ENCODE data around the gene NECAB2.

The NECAB2 gene

GRCh38 chr16:83967838-83968305 is at the start of gene NECAB2:
TSS of gene NECAB2 (plus strand) at chr16:83968244. CDS start at chr16:83968649, 405 bp downstream.
- DNase-seq, result no peak

GRCh38 chr16:83920894-83921491 is 47.1 kb upstream of the NECAB2 start:
- DNase-seq, result no peak

DNA sequence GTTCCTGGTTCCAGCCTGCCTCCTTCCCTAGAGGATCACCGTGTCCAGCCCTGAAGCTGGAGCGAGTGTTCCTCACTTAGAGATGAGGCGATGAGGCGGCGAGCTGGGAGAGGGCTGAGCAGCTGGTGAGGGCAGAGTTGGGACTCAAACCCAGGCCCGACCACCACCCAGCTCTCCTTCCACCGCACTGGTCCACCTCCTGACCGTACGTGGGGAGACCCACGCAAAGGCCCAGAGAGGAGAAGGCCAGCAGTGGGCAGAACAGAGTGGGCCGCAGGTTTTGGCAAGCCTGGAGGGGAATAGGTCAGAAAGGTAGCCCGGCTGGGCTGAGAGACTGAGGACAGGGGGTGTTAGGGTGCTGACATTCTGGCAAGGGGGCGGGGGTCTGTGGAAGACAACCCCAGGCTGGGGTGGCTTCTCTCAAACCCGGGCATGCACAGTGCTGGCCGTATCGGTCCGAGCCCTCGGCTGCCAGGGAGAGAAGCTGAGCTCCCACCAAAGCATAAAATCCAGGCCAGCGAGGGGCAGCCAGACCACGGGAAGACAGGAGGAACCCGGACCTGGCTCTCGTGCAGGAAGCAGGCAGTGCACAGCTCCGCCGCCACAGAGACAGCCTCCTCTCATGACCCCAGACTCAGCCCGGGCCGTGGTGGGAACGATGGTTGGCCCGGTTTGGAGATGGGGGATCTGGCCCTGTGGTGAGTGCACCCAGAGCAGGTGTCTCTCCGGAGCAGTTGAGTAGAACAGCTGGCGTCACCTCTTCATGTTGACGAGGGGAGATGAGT is 44.3 kb upstream of the NECAB2 start:
- no peak for DNase-seq

DNA sequence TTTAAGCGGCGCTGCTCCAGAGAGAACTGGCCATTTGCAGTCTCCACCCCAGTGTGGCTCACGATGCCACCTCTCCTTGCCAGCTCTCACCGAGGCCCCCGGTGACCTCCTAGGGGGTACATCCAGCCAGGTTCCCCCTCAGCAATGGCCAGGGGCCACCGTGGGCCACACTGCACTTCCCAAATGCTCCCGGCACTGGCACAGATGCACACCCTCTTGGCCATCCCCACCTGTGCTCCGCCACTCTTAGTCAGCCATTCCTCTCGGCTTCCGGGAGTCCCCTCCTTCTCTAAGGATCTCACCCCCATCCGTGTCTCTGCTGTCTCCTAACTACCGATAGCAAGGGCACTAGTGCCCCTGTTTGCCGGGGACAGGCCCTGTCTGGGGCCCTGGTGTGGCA is 43.4 kb upstream of the NECAB2 start:
- DNase-seq, result no peak

GRCh38 chr16:83925095-83925905 is 42.7 kb upstream of the NECAB2 start:
- DNase-seq, result no peak

DNA sequence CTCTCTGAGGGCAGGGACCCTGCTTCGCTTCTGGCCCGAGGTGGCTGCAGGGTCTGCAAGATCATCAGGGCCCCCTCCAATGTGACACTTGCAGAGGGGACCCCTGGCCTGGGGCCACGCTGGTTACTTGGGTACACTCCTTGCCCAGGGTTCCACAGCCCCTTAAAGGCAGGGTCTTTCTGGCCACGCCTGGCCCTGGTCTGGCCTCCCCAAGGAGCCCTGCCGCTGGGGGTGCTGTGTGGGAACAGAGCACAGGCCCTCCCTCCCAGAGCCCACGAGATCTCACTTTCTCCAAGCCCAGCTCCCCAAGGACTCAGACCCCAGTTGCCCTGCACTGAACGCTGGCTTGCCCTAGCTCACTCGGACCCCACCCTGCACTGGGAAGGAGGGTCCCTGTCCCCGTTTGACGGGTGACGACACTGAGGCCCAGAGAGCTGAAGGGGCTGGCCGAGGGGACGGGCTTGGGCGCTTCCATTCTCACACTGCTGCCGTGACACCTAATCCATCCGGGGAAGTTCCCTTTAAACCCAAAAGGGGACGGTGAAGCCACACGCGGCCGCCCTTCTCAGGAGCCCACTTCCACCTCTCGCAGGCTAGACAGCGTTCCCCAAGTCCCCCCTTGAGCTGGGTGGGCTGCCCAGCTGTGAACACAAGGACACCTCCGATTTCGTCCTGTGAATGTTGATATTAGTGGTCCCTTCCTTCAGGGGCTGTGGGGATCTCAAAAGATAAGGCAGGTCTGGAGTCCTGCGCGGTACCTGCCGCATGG is 41.9 kb upstream of the NECAB2 start:
- DNase-seq, result no peak

DNA sequence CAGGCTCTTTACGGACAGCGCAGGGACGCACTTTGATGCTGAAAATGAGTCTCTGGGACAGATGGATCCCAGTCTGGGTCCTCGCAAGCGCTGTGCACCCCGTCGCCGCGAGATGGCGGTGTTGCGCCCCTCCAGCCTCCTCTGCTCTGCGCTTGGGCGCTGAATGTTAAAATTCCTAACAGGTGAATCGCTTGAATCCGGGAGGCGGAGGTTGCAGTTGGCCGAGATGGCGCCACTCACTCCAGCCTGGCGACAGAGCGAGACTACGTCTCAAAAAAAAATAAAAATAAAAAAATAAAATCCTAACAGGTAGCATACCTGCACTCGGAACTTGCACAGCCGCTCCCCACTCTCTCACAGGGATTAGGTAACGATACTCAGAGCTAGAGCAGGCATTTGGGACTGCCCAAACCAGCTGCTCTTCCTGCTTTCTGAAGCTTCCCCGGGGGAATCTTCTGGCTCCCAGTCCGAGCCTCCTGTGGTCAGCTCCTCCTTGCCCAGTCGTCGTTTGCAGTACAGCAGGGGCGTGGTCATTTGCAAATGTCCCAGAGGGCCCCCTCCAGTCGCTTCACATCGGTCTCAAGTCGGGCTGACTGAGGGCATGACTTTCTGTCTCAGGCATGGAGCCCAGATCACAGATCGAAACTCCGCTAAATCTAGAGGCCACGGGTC is 41.2 kb upstream of the NECAB2 start:
- peak; percentile 57 for DNase-seq

DNA sequence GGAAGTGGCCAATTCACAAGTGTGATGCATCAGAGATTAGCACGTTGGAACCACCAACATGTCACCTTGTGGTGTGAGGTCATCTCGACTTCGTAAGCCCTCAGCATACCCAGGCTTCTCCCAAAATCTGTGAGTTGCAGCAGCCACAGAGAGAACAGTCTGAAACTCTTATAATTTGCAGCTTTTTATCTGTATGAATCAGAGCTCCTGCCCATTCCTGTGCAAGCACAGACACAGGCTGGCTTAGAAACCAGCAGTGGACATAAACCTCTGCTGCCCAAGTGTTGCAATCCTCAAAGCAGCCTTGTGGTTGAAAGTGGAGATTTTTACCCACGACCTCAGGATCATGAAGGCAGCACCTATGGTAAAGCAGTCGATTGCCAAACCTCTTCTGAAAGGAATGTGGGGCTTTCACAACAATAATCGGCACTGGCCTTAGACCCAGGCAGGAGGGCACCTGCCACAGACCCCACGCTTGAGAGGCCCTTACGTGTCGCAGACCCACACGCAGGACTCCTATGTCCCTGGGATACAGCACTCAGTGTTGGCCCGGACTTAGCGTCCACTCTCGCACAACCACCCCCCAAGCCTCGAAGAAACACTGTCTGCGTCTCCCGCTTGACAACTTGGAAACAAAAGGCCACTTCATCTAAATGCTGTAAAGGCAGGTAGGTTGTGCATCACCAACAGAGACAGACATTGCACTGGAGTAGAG is 39.5 kb upstream of the NECAB2 start:
- peak; percentile 14 for DNase-seq

DNA sequence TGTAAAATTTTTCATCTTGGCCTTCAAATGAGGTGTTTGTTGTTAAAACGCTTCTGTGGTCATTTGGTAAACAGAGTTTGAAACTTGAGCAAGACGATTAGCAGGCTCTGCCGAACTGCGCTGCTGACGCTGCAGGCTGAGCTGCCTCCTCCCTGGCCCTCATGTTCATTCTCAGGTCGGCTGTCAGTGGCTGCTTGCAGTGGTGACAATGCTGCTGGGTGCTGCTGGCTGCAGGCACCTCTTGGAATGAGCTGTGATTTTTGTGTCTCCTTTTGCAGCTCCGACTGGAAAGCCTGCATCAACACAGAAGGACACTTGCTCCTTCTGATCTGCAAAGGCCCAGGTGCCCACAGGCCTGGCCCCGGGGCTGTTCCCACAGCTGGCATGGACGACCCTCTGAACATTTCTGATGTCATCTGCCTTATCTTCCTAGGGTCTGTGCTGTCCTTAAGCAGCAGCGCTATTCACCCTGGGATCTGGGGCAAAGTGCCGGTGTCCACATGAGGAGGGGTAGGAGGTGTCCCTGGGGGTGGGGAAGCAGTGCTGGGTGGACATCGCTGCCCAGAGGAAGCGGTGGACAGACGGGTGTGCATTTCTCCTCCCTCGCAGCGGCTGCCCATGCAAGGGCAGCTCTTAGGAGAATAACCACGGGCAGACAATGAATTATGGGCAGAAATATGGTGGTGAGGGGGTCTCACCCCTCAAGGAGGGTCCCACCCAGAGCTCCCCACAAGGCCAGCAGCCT is 38.1 kb upstream of the NECAB2 start:
- DNase-seq, result no peak

GRCh38 chr16:83930730-83931500 is 37.1 kb upstream of the NECAB2 start:
- no peak for DNase-seq

DNA sequence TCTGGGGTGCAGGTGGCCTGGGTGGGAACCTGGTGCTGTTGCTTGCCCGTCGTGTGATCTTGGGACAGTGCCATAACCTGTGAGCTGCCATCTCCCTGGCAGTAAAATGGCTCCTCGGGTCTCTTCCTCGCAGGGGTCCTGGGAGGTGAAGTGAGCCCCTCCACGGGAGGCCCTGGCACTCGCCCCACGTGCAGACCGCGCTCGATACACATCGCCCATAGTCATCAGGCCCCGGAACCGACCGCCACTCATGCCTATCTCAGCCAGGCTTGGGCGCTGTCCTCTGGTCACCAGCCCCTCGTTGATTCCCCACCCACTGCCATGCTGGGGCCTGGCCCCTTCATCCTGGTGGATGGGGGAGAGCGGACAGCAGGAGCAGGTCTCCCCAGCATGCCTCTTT is 36.5 kb upstream of the NECAB2 start:
- no peak for DNase-seq

DNA sequence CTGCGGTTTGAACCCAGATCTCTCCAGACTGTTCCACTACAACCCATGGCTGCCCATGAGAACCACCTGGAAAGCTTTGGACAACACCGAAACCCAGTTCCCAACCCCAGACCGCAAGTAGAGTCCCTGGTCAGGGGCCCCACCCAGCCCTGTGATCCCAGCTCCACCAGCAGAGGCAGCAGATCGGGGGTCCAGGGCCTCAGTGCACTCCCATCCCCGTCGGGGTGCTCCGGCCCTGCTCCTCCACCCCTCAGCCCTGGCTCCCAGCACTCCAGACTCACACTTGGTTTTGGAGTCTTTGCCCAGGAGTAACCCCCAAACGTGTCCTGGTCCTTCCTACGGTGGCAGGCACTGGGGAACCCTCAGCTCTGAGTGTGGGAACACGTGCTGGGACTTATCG is 35.7 kb upstream of the NECAB2 start:
- DNase-seq, result no peak

- DNase-seq, result no peak
These were observed 34.9 kb upstream of the NECAB2 start for GRCh38 chr16:83932955-83933673.

DNA sequence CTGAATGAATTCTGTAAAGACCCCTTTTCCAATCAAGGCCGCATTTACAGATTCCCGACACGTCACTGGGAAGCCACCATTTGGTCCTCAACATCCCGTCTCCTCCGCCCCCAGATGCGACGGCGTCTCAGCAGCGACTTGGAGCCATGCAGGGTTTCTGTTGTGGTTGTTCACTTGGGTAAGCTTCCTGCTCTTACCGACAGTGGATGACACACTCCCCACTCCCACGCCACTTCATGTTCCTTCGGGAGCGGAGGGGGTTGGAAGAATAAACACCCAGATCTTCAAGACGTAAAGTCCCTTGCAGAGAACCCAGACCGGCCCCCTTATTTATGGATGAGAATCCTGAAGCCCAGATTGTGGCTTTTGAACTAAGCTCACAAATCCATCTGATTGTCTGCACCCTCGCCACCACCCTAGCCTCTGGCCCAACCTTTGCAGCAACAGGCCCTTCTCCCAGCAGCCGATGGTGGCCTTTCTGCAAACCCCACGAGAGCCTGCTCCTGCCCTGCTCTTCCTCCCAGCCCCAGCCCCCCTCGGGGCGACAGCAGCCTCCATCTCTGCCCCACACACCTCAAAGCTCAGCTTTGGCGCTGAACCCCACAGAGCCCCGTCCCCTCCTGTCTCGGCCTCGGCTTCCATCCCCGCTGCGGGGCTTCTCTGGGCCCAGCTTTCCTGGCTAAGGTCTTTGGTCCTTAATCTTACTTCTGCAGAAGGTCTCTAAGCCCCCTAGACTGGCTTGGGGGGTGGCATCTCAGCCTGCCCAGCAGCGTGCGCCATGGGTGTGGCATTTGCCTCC is 34.0 kb upstream of the NECAB2 start:
- DNase-seq, result no peak

GRCh38 chr16:83934684-83934977 is 33.4 kb upstream of the NECAB2 start:
- DNase-seq, result no peak

DNA sequence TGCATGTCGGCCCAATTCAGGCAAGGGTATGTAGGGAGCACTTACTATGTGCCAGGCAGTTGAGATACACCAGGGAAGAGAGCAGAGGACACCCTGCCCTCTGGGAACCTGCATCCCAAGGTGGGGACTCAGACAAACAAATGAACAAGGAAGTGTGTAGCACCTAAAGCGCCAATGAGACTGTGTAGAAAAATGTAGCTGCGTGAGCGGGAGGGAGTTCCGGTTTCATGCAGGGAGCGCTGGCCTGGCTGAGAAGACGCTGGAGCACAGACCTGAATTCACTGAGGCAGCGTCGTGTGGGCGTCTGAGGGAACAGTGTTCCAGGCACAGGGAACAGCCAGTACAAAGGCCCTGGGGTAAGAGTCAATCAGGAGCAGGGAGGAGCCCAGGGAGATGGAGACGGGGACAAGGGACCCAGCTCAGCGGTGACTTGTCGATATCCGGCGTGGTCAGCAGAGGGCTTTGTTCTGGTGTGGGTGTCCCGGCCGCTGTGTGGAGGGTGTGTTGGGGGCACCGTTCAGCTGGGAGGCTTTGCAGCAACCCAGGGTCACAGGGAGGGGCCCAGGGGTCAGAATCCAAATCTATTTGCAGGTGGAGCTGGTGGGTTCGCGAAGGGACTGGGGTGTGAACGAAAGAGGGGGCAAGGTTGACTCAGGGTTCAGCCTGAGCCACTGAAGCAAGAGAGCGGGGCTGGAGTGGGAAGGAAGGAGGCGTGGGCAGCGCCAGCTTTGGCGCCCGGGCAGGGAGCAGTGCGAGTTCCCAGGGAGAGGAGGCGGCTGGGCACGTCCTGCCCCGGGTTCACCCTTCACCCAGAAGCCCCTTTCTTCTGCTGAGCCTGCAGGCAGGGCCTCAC is 32.8 kb upstream of the NECAB2 start:
- DNase-seq, result no peak

- no peak for DNase-seq
These were observed 32.2 kb upstream of the NECAB2 start for GRCh38 chr16:83935858-83936255.

Measured in GOT3 (cell line).